ENCODE data around the gene SLC25A28. TPM values are rescaled to one million over a fixed set of nuclear protein-coding genes. Genes with fewer than 3 reads are reported as not detected.

The SLC25A28 gene
- total and polyA plus RNA-seq, 4 donors: 31.1 to 86.9 (median 47.6) TPM

- no peak overlapping the region for H3K27ac ChIP-seq (ENCODE audit: low read depth in 1 of 2, low read length in 1 of 2)
- H3K4me3 ChIP-seq: no peak overlapping the region
- TF ChIP-seq CTCF (IDR thresholded peaks at IDR 0.05; ENCODE audit: control extremely low read depth, extremely low read depth): peak; percentile 65
- H3K4me1 ChIP-seq (ENCODE audit: control insufficient read depth in 5 of 5, insufficient read depth in 5 of 5, low read length in 5 of 5): peaks cover 0 to 6% (median 4%) of the 10 kb centered on the region in 5 donors
- H3K9ac ChIP-seq (ENCODE audit: insufficient read depth in 1 of 2, low read length in 2 of 2): no peak overlapping the region
- WGBS, 2 donors: 34 to 36% methylated on average over 7 of the region's 7 CpGs
- H3K9me3 ChIP-seq (ENCODE audit: control insufficient read depth in 4 of 4, insufficient read depth in 3 of 4, low read length in 3 of 4): no peaks in the 10 kb centered on the region
- ATAC-seq (ENCODE audit: insufficient read depth, low FRiP score): peak; percentile 37
- DNase-seq: peak; percentile 50 to 74 (median 74)
- H3K36me3 ChIP-seq (ENCODE audit: control insufficient read depth in 4 of 4, insufficient read depth in 4 of 4, low read length in 4 of 4): peaks cover 13 to 31% (median 16%) of the 10 kb centered on the region in 4 donors
- H3K27me3 ChIP-seq (ENCODE audit: control insufficient read depth in 3 of 3, insufficient read depth in 3 of 3, low read length in 2 of 3): no peaks in the 10 kb centered on the region
These were observed 7.9 kb downstream of the SLC25A28 start for GRCh38 chr10:99612167-99612831.

GRCh38 chr10:99611326-99611725, 8.9 kb downstream of the SLC25A28 start:
- H3K9ac ChIP-seq (ENCODE audit: insufficient read depth in 1 of 2, low read length in 2 of 2): no peak overlapping the region
- H3K36me3 ChIP-seq (ENCODE audit: control insufficient read depth in 4 of 4, insufficient read depth in 4 of 4, low read length in 4 of 4): peaks cover 13 to 31% (median 16%) of the 10 kb centered on the region in 4 donors
- peaks cover 0 to 2% (median 0%) of the 10 kb centered on the region in 5 donors for H3K4me1 ChIP-seq (ENCODE audit: control insufficient read depth in 5 of 5, insufficient read depth in 5 of 5, low read length in 5 of 5)
- ATAC-seq (ENCODE audit: insufficient read depth, low FRiP score) (no peak), DNase-seq (no peak)
- TF ChIP-seq CTCF (IDR thresholded peaks at IDR 0.05; ENCODE audit: control extremely low read depth, extremely low read depth): no peak
- no peak overlapping the region for H3K4me3 ChIP-seq
- no peaks in the 10 kb centered on the region for H3K9me3 ChIP-seq (ENCODE audit: control insufficient read depth in 4 of 4, insufficient read depth in 3 of 4, low read length in 3 of 4)
- no peak overlapping the region for H3K27ac ChIP-seq (ENCODE audit: low read depth in 1 of 2, low read length in 1 of 2)
- 29 to 61% methylated on average over 4 of the region's 4 CpGs for WGBS, 2 donors
- no peaks in the 10 kb centered on the region for H3K27me3 ChIP-seq (ENCODE audit: control insufficient read depth in 3 of 3, insufficient read depth in 3 of 3, low read length in 2 of 3)

GRCh38 chr10:99610221-99610620, 10.0 kb downstream of the SLC25A28 start:
- H3K4me3 ChIP-seq: no peak overlapping the region
- no peaks in the 10 kb centered on the region for H3K9me3 ChIP-seq (ENCODE audit: control insufficient read depth in 4 of 4, insufficient read depth in 3 of 4, low read length in 3 of 4)
- peaks cover 13 to 31% (median 16%) of the 10 kb centered on the region in 4 donors for H3K36me3 ChIP-seq (ENCODE audit: control insufficient read depth in 4 of 4, insufficient read depth in 4 of 4, low read length in 4 of 4)
- TF ChIP-seq CTCF (IDR thresholded peaks at IDR 0.05; ENCODE audit: control extremely low read depth, extremely low read depth): no peak
- ATAC-seq (ENCODE audit: insufficient read depth, low FRiP score) (no peak), DNase-seq (no peak)
- H3K27ac ChIP-seq (ENCODE audit: low read depth in 1 of 2, low read length in 1 of 2): no peak overlapping the region
- no peaks in the 10 kb centered on the region for H3K27me3 ChIP-seq (ENCODE audit: control insufficient read depth in 3 of 3, insufficient read depth in 3 of 3, low read length in 2 of 3)
- no peak overlapping the region for H3K9ac ChIP-seq (ENCODE audit: insufficient read depth in 1 of 2, low read length in 2 of 2)
- H3K4me1 ChIP-seq (ENCODE audit: control insufficient read depth in 5 of 5, insufficient read depth in 5 of 5, low read length in 5 of 5): peaks cover 0 to 2% (median 0%) of the 10 kb centered on the region in 5 donors
- 85 to 92% methylated on average over 3 of the region's 3 CpGs for WGBS, 2 donors

All from lung (tissue), 12 donors.